Suppressor macrophage treated with lipopolysaccharide for 4 hours (primary cell): ENCODE data around the gene IQGAP3.

Experiments used
- DNase-seq: peaks from one replicate; pipeline ENCODE4 v3.0.0-alpha.2; 2020

Gene IQGAP3

DNA sequence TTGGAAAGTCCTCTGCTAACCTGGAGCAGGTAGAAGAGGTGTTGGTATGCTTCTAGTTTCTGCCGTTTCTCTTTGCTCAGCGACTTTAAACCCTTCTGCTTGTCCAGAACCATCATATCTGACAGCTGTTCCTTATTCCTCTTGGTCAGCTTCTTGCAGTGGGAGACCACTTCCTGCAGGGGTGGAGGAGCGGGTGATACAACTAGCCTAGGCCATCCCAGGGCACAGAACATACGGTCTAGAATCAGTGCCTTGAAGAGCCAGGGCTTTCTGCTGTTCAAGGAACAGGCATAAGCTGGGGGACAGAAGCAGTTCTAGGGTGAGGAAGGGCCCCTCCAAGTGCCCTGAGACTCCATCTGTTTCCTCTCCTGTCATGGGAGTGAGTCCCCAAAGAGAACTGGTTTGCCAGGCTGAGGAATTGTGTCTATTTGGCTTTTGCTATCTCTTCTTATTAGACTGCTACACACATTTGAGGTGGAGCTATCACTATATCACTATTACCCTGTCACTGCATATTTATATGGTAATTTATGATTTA lies 32.5 kb downstream of the IQGAP3 start:
- DNase-seq, result peak; percentile 37

GRCh38 chr1:156538711-156539440 lies 33.5 kb downstream of the IQGAP3 start:
- no peak for DNase-seq

DNA sequence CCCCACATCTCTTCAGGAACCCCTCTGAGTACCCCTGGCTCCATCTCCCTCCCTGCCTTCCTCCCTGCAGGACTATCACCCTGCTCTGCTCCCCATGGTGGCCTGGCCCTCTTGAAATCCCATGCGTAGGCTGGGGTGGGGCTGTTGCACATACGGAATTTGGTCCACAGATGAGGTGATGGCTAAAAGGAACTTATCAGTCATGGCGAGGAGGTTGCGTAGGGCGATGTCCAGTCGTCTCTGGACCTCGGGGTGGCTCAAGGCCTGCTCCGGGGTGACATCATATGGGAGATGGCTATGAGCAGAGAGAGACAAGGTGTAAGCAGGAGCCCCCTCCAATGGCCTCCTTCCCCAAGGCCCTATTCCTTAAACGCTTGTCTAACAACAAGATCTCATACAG lies 35.3 kb downstream of the IQGAP3 start:
- DNase-seq, result no peak

- DNase-seq, result no peak
These were observed 37.8 kb downstream of the IQGAP3 start for GRCh38 chr1:156534424-156535060.

DNA sequence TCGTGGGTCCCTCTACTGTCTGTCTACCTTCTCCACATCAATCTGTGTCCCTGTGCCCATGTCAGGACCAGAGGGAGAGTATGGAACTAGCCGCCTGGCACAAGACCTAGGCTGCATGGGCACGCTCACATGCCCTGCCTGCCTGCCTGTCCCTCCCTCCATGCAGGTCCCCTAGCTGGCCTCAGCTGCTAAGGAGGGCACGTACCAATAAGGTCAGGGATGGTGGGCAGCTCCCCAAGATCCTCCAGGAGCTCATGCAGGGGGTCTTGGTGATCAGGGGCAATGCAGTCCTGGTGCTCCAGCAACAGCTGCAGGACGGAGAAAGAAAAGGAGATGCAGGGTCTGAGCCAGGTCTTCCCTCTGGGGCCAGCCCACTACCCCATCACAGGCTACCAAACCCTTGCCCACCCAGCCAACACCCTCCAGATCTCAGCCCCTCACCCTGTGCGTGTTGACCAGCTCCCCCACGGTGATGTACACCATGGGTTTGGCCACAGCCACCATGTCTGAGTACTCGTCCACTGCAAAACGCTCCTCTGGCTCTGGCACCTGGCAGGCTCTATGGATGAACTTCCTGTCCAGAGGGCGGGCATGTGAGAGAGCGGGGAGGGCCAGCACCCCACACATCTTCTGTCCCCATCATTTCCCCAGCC lies 38.7 kb downstream of the IQGAP3 start:
- DNase-seq, result no peak

DNA sequence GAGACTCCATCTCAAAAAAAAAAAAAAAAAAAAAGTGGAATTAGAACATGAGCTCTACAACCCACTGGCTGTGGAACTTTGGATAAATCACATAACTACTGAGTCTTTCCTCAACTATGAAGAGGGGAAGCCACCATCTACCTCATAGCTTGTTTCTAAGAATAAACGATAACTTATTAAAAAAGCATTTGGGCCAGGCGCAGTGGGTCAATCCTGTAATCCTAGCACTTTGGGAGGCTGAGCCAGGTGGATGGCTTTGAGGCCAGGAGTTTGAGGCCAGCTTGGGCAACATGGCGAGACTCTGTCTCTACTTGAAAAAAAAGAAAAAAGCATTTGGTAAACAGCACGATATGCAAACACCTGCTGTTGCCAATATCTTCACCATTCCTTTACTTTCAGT lies 40.0 kb downstream of the IQGAP3 start:
- DNase-seq, result no peak

- DNase-seq, result no peak
These were observed 42.4 kb downstream of the IQGAP3 start for GRCh38 chr1:156530006-156530405.

GRCh38 chr1:156528875-156529425 lies 43.4 kb downstream of the IQGAP3 start:
- no peak for DNase-seq

- DNase-seq, result no peak
These were observed 44.1 kb downstream of the IQGAP3 start for GRCh38 chr1:156528231-156528630.

DNA sequence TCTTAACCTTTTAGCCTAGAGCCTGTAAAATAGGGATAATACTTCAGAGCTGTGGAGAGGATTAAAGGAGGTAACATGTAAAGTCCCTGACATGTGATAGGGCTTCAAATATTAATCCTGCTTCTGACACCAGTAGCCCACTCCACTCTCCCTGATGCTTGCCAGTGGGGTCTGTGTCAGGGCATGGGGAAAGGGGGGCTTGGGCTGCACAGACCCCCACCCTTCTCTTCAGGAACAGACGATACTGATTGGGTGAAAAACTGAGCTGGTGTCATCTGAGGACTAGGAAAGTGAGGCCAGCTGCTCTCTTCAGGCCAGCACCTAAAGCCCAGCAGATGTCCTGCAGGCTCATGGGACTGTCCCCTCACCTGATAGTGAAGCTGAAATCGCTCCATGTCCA lies 44.8 kb downstream of the IQGAP3 start:
- DNase-seq, result no peak

- no peak for DNase-seq
These were observed 46.4 kb downstream of the IQGAP3 start for GRCh38 chr1:156525856-156526489.

- peak; percentile 53 for DNase-seq
These were observed 47.3 kb downstream of the IQGAP3 start for GRCh38 chr1:156525071-156525501.

- DNase-seq, result peak; percentile 76
These were observed 47.9 kb downstream of the IQGAP3 start for GRCh38 chr1:156524481-156524869.

DNA sequence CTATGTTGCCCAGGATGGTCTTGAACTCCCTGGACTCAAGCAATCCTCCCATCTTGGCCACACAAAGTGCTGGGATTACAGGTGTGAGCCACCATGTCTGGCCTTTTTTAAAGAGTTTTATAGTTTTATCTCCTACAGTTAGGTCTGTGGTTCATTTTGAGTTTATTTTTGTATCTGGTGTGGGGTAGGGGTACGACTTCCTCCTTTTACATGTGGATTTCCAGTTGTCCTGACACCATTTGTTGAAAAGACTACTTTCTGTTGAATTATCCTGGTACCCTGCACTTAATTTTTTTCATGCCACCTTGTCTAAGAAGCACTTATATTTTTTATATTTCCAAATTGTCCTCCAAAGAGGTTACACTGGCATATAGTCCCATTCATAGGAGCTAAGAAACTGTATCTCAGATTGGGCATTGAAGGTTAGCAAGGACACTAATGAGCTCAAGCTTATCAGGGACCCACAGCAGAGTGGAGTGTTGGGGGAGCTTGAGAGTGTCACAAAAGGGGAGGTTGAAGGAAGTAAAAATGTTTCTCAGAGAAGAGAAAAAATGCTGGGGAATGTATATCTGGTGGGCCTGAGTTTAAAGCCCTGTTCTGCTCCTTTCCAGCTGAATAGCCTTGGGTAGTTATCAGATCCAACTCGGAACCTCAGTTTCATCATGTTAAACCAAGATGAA lies 48.4 kb downstream of the IQGAP3 start:
- no peak for DNase-seq

GRCh38 chr1:156522443-156522970 lies 49.9 kb downstream of the IQGAP3 start:
- no peak for DNase-seq

GRCh38 chr1:156517748-156518147 lies 54.6 kb downstream of the IQGAP3 start:
- no peak for DNase-seq

- DNase-seq, result no peak
These were observed 55.5 kb downstream of the IQGAP3 start for GRCh38 chr1:156516821-156517220.

DNA sequence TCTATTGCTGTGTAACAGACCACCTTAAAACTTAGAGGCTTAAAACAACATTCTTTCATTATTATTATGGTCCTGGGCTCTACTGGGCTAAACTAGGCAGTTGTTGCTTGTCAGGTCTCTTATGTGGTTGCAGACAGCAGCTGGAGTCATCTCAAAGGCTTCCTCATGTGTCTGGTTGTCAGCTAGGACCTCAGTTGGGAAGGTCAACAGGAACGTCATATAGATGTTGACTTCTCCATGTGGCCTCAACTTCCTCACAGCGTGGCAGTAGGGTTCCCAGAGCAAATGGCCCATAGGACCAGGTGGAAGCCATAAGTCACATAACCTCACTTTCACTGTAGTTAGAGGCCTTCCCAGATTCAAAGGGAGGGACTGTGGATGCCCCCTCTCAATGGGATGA lies 56.4 kb downstream of the IQGAP3 start:
- peak; percentile 79 for DNase-seq

DNA sequence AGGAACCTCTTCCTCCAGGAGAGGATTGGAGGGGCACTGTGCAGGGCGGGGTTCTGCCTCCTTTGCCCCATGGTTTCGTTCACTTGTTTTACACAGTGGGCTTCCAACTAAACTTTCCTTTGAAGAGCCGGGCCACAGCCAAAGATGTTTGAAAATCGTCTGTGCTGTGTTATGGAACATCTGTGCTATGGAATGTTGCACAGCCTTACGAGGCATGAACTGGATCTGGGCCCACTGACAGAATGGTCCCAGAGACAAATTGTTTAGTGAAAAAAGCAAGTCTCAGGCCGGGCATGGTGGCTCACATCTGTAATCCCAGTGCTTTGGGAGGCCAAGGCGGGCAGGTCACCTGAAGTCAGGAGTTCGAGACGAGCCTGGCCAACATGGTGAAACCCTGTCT lies 59.2 kb downstream of the IQGAP3 start:
- no peak for DNase-seq

DNA sequence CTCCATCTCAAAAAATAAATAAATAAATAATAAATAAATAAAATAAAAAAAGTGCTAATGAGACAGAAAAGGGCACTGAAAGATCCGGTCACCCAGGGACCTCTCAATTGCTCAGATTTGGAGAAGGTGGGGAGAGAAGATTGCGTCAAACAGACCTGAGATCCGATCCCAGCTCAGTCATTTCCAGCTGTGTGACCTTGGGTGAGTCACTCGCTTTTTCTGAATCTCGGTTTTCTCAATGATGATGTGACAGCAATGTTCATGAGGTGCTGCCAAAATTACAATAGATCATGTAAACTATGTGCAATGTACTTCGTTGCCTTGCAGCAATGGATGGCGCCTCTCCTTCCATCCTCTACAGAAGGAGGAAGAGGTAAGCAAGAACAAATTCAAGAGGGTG lies 60.7 kb downstream of the IQGAP3 start:
- DNase-seq, result peak; percentile 75

DNA sequence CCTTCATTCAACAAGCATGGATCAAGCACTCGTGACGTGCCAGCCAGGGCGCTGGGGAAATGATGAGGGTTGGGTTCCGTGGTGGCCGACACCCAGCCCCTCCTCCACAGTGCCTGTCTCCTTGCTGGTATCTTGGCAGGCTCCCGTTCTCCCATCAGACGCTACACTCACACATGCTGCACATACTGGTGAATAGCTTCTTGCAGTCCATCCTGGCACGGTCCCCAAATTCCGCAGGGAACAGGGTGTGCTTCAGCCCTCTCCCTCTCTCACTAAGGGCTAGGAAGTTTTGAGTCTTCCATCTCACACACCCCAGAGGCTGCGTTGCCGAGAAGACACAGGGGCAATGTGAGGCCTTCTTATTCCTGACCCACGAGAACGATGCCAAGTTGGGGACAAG lies 61.7 kb downstream of the IQGAP3 start:
- DNase-seq, result no peak

DNA sequence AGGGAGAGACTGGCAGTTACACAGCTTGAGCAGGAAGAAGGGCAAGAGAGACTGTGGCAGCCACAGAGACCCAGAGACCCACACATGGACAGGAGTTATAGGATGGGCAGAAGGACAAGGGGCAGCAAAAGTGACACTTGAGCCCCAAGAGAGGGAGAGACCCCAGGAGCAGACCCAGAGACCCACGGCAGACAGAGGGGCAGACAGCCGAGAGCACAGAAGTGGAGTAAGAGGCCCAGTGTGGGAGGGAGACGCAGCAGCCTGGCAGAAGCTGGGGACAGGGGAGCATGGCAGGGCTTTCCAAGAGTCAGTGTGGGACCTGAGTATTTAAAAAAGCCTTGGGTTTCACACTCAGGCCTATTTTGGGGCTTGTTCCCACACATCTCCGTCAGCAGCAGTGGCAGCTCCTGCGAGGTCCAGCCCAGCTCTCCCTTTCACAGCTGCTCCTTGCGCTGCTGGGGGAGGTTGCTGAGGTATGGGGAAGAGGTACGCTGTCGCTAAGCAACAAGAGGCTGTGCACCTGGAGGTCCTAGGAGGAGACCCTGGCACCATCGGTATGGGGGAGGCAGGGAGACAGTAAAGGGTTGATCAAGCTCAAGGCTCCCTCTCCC lies 62.8 kb downstream of the IQGAP3 start:
- no peak for DNase-seq
